Measurements from ENCODE around the gene PPIE. TPM values are rescaled to one million over a fixed set of nuclear protein-coding genes. Genes with fewer than 3 reads are reported as not detected.
A peak's percentile ranks its signal among the peaks of the same experiment; 100 is the strongest.
"Not testable (repeated sequence)": the region's sequence is repeated elsewhere in the genome, so short reads cannot be mapped to it uniquely, and the experiment has no call there.

Gene PPIE
- total RNA-seq, 5 donors from 2014 or later (not counting 1 experiment from before 2014, with no cell fraction given), result 50.8 to 72.6 (median 58.7) TPM

DNA sequence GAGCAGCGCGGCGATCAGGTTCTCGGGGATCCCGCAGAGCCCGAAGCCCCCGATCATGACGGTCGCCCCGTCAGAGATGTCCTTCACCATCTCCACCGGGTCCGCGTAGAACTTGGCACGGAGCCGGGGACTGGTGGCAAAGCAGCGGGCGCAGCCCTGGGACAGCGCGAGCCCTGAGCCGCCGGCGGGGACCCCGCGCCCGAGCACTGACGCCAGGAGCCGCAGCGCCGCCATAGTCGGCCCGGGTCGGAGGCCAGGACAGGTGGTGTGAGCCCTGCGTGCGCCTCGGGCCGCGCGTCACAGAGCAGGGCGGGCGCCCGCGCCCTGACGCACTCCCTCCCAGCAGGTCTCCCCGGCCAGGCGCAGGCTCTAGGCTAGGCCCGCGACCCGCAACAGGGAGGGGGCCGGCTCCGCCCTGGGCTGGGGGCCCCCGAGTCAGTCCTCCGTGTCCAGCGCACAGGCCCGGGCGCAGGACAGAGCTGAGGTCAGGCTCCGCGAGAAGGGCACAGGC is 32.4 kb downstream of the PPIE start, which contains the start of gene OXCT2:
Gene OXCT2 (minus strand): TSS at position 327 of the 511 bp plus-strand sequence. CDS start 93 bp downstream, at position 234.
- CTCF ChIA-PET; H3K36me3 ChIP-seq (ENCODE audit: control insufficient read depth in 2 of 2, extremely low read depth in 1 of 2, insufficient read depth in 1 of 2, low read length in 1 of 2); H3K9me3 ChIP-seq; POLR2A ChIA-PET; H3K27me3 Mint-ChIP-seq; H3K27ac ChIP-seq (ENCODE audit: low read length); H3K27ac Mint-ChIP-seq; H3K36me3 Mint-ChIP-seq; H3K27me3 ChIP-seq (replicated peaks in 1 of 2; ENCODE audit: control insufficient read depth in 2 of 2, extremely low read depth in 1 of 2, insufficient read depth in 2 of 2, low read length in 1 of 2); H3K4me3 ChIP-seq (ENCODE audit: control insufficient read depth in 1 of 2, extremely low read depth in 1 of 2, low read length in 1 of 2); DNase-seq; H3K4me1 Mint-ChIP-seq; H3K9me3 Mint-ChIP-seq; H3K4me1 ChIP-seq (ENCODE audit: control insufficient read depth in 1 of 2, extremely low read depth in 1 of 2, insufficient read depth in 2 of 2, low read length in 2 of 2): not testable (repeated sequence)
- whole genome bisulfite sequencing (ENCODE audit: insufficient coverage), result 0% methylated on average over 3 of the region's 57 CpGs
- H3K4me3 Mint-ChIP-seq, result peak within 1 kb of the TSS in 2 of 3 donors; percentile 9 to 25
- ATAC-seq (replicated peaks in 1 of 4), result peak in 2 of 4 experiments; percentile 31 to 40

- H3K27me3 ChIP-seq (replicated peaks in 1 of 2; ENCODE audit: control insufficient read depth in 2 of 2, extremely low read depth in 1 of 2, insufficient read depth in 2 of 2, low read length in 1 of 2); H3K36me3 Mint-ChIP-seq; H3K9me3 Mint-ChIP-seq; POLR2A ChIA-PET; H3K4me3 Mint-ChIP-seq; H3K27ac ChIP-seq (ENCODE audit: low read length); CTCF ChIA-PET; H3K4me1 Mint-ChIP-seq; H3K4me1 ChIP-seq (ENCODE audit: control insufficient read depth in 1 of 2, extremely low read depth in 1 of 2, insufficient read depth in 2 of 2, low read length in 2 of 2); H3K27me3 Mint-ChIP-seq; H3K4me3 ChIP-seq (ENCODE audit: control insufficient read depth in 1 of 2, extremely low read depth in 1 of 2, low read length in 1 of 2); H3K27ac Mint-ChIP-seq; DNase-seq; H3K9me3 ChIP-seq; H3K36me3 ChIP-seq (ENCODE audit: control insufficient read depth in 2 of 2, extremely low read depth in 1 of 2, insufficient read depth in 1 of 2, low read length in 1 of 2): not testable (repeated sequence)
- WGBS (ENCODE audit: insufficient coverage), result no CpG with 5 or more reads among the region's 23 CpGs
- ATAC-seq (replicated peaks in 1 of 4), result peak in 2 of 4 experiments; percentile 58 to 65
Measured at GRCh38 chr1:39773369-39773979, 34.8 kb downstream of the PPIE start.

DNA sequence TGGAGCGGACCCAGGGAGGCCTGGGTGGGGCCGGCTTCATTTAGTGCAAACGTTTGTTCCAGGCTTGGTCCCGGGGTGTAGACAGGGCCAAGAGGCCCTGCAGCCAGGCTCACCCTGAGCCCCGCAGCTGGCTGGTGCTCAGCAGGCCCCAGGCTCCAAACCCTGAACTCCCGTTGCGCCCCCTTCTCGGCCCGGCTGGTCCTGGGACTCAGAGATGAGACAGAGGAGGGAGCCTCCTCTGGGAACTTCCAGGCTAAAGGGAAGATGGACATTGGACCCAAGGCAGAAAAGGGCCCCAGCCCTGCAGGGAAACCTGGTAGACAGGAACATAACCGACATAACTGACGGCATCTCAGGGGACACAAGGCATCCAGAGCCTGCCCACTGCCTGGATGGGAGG is 36.5 kb downstream of the PPIE start:
- WGBS (ENCODE audit: insufficient coverage), result 93% methylated on average over 11 of the region's 11 CpGs
- H3K36me3 Mint-ChIP-seq; CTCF ChIA-PET; H3K4me1 Mint-ChIP-seq; H3K9me3 ChIP-seq; DNase-seq; H3K36me3 ChIP-seq (ENCODE audit: control insufficient read depth in 2 of 2, extremely low read depth in 1 of 2, insufficient read depth in 1 of 2, low read length in 1 of 2); H3K27ac ChIP-seq (ENCODE audit: low read length); POLR2A ChIA-PET; H3K27me3 Mint-ChIP-seq; H3K27me3 ChIP-seq (replicated peaks in 1 of 2; ENCODE audit: control insufficient read depth in 2 of 2, extremely low read depth in 1 of 2, insufficient read depth in 2 of 2, low read length in 1 of 2); H3K9me3 Mint-ChIP-seq; H3K4me1 ChIP-seq (ENCODE audit: control insufficient read depth in 1 of 2, extremely low read depth in 1 of 2, insufficient read depth in 2 of 2, low read length in 2 of 2); H3K4me3 ChIP-seq (ENCODE audit: control insufficient read depth in 1 of 2, extremely low read depth in 1 of 2, low read length in 1 of 2); ATAC-seq (replicated peaks in 1 of 4); H3K27ac Mint-ChIP-seq; H3K4me3 Mint-ChIP-seq: not testable (repeated sequence)

GRCh38 chr1:39775676-39776399 is 37.2 kb downstream of the PPIE start:
- H3K4me3 Mint-ChIP-seq; H3K4me1 ChIP-seq (ENCODE audit: control insufficient read depth in 1 of 2, extremely low read depth in 1 of 2, insufficient read depth in 2 of 2, low read length in 2 of 2); ATAC-seq (replicated peaks in 1 of 4); CTCF ChIA-PET; H3K27ac Mint-ChIP-seq; POLR2A ChIA-PET; H3K27ac ChIP-seq (ENCODE audit: low read length); H3K4me3 ChIP-seq (ENCODE audit: control insufficient read depth in 1 of 2, extremely low read depth in 1 of 2, low read length in 1 of 2); H3K36me3 Mint-ChIP-seq; H3K27me3 Mint-ChIP-seq; H3K4me1 Mint-ChIP-seq; H3K9me3 Mint-ChIP-seq; H3K9me3 ChIP-seq; H3K27me3 ChIP-seq (replicated peaks in 1 of 2; ENCODE audit: control insufficient read depth in 2 of 2, extremely low read depth in 1 of 2, insufficient read depth in 2 of 2, low read length in 1 of 2); H3K36me3 ChIP-seq (ENCODE audit: control insufficient read depth in 2 of 2, extremely low read depth in 1 of 2, insufficient read depth in 1 of 2, low read length in 1 of 2): not testable (repeated sequence)
- peak in 1 of 35 experiments; percentile 5 for DNase-seq
- no CpG with 5 or more reads among the region's 20 CpGs for WGBS (ENCODE audit: insufficient coverage)

- Mint-ChIP-seq H3K36me3 (no peaks in the 10 kb centered on the region), H3K4me3 (no peak overlapping the region), H3K4me1 (peaks cover 0 to 2% (median 0%) of the 10 kb centered on the region in 3 donors), H3K27ac (no peak overlapping the region), H3K9me3 (no peaks in the 10 kb centered on the region), H3K27me3 (no peaks in the 10 kb centered on the region)
- 20% methylated on average over 8 of the region's 12 CpGs for WGBS (ENCODE audit: insufficient coverage)
- no peak overlapping the region for H3K27ac ChIP-seq (ENCODE audit: low read length)
- DNase-seq, result no peak
- H3K27me3 ChIP-seq (replicated peaks in 1 of 2; ENCODE audit: control insufficient read depth in 2 of 2, extremely low read depth in 1 of 2, insufficient read depth in 2 of 2, low read length in 1 of 2), result no peaks in the 10 kb centered on the region
- ATAC-seq (replicated peaks in 1 of 4), result no peak
- ChIA-PET CTCF (no interaction called here), POLR2A (no interaction called here)
- no peak overlapping the region for H3K4me3 ChIP-seq (ENCODE audit: control insufficient read depth in 1 of 2, extremely low read depth in 1 of 2, low read length in 1 of 2)
- no peaks in the 10 kb centered on the region for H3K36me3 ChIP-seq (ENCODE audit: control insufficient read depth in 2 of 2, extremely low read depth in 1 of 2, insufficient read depth in 1 of 2, low read length in 1 of 2)
- H3K4me1 ChIP-seq (ENCODE audit: control insufficient read depth in 1 of 2, extremely low read depth in 1 of 2, insufficient read depth in 2 of 2, low read length in 2 of 2), result no peaks in the 10 kb centered on the region
- H3K9me3 ChIP-seq, result no peaks in the 10 kb centered on the region
Measured at GRCh38 chr1:39776400-39776713, 37.7 kb downstream of the PPIE start.

DNA sequence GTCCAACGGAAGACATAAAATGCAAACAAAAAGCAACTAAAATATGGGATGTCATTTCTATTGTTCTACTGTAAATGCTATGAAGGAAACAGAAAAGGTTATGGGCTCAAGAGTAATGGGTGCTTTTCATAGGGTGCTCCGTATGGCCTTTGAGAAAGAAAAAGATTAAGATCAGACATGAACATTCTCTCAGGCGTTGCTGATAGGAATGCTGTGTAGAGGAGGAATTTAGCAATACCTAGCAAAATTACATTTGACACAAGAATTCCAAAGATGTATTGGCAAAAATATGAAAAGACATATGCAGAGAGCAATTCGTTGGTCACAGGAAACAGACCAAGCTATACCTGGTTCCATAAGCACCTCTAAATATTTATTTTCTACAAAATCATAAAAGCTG is 38.2 kb downstream of the PPIE start:
- Histone ChIP-seq H3K4me3 (ENCODE audit: control insufficient read depth in 1 of 2, extremely low read depth in 1 of 2, low read length in 1 of 2) (no peak overlapping the region), H3K27me3 (replicated peaks in 1 of 2; ENCODE audit: control insufficient read depth in 2 of 2, extremely low read depth in 1 of 2, insufficient read depth in 2 of 2, low read length in 1 of 2) (no peaks in the 10 kb centered on the region), H3K4me1 (ENCODE audit: control insufficient read depth in 1 of 2, extremely low read depth in 1 of 2, insufficient read depth in 2 of 2, low read length in 2 of 2) (no peaks in the 10 kb centered on the region), H3K36me3 (ENCODE audit: control insufficient read depth in 2 of 2, extremely low read depth in 1 of 2, insufficient read depth in 1 of 2, low read length in 1 of 2) (no peaks in the 10 kb centered on the region), H3K27ac (ENCODE audit: low read length) (no peak overlapping the region), H3K9me3 (no peaks in the 10 kb centered on the region)
- no peak for ATAC-seq (replicated peaks in 1 of 4)
- ChIA-PET POLR2A (no interaction called here), CTCF (no interaction called here)
- no peaks in the 10 kb centered on the region for H3K36me3 Mint-ChIP-seq
- DNase-seq, result no peak
- H3K27me3 Mint-ChIP-seq, result no peaks in the 10 kb centered on the region
- WGBS (ENCODE audit: insufficient coverage), result 80% methylated on average over 1 of the region's 4 CpGs
- peaks cover 0 to 2% (median 0%) of the 10 kb centered on the region in 3 donors for H3K4me1 Mint-ChIP-seq
- H3K9me3 Mint-ChIP-seq, result no peaks in the 10 kb centered on the region
- H3K4me3 Mint-ChIP-seq, result no peak overlapping the region
- no peak overlapping the region for H3K27ac Mint-ChIP-seq

Data from T-cell (primary cell).